Head of caudate nucleus (tissue), 42 donors: ENCODE data around the gene APLNR.

ENCODE experiments used
- DNase-seq, 42 donors: peaks; one replicate each; pipeline versions ENCODE4 v3.0.0 to v3.0.0-alpha.2; 2020 to 2021; ENCODE audit warnings: mixed read lengths in 7 of 42
- intact Hi-C: fragments of 100-400 bp; cut with DNase I; formaldehyde crosslinking; loops from one replicate; pipeline ENCODE4 v1.15.0; 2022

The APLNR gene

GRCh38 chr11:57224537-57224936, 12.5 kb downstream of the APLNR start:
- intact Hi-C loops, result no loop called here
- no peak for DNase-seq

- intact Hi-C loops, result no loop called here
- peak in 11 of 42 donors; percentile 6 to 75 (median 30) for DNase-seq
Observed at GRCh38 chr11:57224128-57224527, 12.9 kb downstream of the APLNR start.

DNA sequence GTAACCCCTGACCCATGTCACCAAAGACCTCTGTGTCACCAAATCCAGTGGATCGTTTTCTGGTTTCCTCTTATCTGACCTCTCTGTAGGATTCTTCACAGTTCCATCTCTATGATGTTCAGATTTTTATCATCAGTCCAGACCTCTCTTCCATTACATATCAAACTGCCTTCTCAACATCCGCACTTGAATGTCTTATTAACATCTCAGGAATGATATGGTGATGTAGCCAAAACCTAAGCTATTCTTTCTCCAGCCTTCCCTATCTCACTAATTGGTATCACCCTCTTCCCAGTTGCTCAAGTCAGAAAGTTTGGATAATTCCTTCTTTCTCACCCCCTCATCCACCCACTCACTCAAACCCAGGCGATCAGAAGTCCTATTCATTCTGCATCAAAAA, 13.4 kb downstream of the APLNR start:
- DNase-seq, result no peak
- intact Hi-C loops, result no loop called here

GRCh38 chr11:57222239-57222638, 14.8 kb downstream of the APLNR start:
- no peak for DNase-seq
- intact Hi-C loops, result no loop called here

DNA sequence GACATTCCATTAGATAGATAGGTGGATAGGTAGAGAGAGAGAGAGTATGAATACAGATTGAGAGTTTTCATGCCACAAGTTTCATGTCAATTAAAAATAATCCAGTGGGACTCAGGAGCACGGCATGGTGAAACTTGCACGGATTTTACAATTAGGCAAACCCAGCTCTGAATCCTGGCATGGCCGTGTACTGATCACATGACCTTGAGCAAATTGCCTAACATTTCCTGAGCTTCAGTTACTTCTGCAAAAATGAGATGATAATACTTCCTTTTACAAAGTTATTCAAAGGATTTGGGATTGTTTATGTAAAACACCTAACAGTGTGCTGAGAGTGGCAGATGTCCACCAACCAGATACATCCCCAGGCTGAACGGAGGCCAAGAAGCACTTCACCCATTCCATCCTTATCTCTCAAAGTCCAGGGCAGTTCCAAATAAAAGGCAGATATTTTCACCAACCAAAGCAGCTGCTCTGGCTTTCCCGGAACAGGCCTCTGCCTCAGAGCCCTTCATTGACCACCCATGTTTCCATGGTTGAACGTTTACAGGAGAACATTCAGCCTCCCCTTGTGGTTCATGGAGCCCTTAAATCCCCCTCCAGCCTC, 17.9 kb downstream of the APLNR start:
- peak in 3 of 42 donors; percentile 18 to 52 (median 30) for DNase-seq
- intact Hi-C loops, result no loop called here

DNA sequence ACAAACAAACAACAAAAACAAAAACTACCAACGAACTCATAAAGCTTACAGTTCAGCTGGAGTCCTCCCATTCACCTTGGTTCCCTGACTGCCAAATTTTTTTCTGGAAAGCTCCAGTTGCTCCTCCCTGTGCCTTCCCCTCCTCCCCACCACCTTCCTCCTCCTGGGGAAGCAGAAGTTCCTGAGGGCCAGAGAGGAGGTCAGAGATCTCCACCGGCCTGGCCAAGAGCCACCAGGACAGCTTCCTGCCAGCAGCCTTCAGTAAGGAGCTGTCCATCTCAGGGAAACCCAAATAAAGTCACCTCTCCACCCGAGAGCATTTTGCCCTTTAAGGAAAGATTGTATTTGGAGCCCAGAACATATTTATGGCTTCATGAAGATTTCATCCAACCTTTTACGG, 20.0 kb downstream of the APLNR start:
- DNase-seq, result no peak
- intact Hi-C loops, result no loop called here

DNA sequence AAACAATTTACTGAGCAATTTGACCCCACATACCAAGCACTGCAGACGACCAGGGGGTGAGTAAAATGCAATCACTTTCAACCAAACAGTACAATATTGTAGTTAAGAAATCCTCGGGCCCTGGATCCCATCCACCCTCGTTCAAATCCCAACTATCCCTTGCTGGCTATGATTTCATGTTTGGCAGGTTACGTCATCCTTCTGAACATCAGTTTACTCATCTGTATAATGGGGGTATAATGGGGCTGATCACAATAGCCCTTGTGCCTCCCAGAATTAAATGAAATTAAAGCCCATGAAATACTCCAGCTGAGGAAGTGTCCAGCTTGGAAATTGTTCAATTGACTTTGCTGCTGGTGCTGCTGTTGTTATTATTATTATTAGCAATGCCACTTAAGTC, 20.6 kb downstream of the APLNR start:
- no peak for DNase-seq
- intact Hi-C loops, result no loop called here

DNA sequence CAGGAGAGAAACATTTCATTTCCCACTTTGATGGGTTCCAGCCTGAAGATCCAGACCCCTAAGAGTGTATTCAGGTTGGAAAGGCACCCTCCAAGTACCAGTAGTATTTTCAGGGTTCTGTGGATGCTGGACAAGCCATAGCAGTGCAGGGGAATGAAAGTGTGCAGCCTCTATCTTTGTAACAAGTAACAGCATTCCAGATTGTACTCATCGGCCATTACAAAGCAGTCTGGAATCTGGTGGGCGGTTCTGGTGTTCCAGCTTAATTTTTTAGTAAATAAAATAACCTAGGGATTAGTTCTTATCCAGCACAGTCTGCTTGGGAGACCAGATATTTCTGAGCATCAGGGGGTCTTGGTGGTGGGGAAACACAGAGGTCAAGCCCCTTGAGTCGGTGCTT, 22.6 kb downstream of the APLNR start:
- intact Hi-C loops, result no loop called here
- DNase-seq, result no peak

DNA sequence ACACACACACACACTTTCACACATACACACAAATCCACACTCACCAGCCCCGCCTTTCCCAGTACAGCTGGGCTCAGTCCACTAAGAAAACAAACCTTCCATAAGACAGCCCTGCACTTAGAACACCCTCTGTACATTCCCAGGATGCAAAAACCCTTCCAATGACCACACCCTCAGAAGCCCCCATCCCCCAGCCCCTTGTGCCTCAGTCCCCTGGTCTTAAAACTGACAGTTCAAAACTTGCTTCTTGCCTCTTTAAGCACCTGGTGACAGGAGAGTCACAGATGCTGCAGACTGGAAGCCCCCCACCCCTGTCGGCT, 23.0 kb downstream of the APLNR start:
- no peak for DNase-seq
- intact Hi-C loops, result no loop called here

DNA sequence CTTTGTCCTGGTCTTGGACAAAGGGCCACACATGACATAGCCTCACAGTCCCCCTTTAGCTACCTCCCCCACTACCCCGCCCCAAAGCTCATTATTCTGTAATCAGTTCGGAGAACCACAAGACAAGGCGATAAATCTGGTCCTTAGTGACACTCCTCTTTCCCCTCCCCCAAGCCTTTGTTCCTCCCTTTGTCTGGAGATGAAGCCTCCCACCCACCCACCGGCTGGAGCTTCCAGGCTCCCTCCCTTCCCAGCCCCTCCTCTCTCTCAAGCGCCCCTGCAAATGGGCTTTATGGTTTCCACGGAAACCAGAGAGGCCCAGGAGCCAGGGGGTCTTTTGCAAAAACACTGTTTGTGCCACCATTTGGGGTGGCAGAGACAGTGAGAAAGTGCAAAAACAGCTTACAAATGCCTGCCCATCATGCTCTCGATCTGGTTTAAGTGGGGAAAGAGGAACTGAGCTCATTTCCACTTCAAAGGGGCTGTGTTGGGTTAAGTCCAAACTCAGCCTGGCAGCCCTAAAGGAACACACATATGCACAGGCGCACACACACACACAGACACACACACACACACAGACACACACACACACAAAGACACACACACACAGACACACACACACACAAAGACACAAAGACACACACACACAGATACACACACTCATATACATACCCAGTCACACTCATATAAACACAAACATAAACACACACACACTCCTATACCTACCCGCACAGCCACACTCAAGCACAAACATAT, 23.5 kb downstream of the APLNR start:
- intact Hi-C loops, result no loop called here
- DNase-seq, result peak in 1 of 42 donors; percentile 42

GRCh38 chr11:57210781-57211180, 26.3 kb downstream of the APLNR start:
- intact Hi-C loops, result no loop called here
- DNase-seq, result no peak

- intact Hi-C loops, result no loop called here
Observed at GRCh38 chr11:57207168-57207567, 29.9 kb downstream of the APLNR start.

DNA sequence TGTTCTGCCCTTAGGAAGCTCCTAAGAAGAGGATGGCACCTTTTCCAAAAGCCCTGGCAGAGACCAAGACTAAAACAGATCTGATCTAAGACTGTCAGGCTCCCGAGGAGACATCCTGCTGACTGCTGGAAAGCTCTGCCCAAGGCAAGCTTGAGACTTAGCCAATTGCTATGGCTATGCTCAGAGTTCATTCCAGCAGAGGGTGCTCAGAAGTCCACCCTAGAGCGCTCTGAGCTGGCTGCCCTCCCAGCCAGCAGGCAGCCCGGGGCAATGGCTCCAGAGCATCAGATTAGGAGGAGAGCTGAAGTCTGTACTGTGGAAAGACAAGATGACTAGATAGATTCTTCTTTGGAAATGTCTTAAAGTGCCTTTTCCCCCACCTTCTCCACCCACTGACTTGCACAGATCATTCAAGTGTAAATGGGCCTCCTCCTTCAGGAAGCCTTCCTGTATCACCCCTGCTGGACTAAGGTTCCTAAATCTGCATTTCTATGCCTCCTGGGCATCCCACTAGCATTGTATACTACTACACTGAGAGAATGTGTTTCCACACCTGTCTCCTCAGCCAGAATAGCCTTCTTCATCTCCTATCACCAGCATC, 31.9 kb downstream of the APLNR start:
- intact Hi-C loops, result no loop called here
- DNase-seq, result peak in 11 of 42 donors; percentile 17 to 53 (median 29)

More at GRCh38 chr11:57207168-57207567, 29.9 kb downstream of the APLNR start:
- no peak for DNase-seq

- intact Hi-C loops, result no loop called here
- no peak for DNase-seq
Observed at GRCh38 chr11:57203882-57204480, 33.1 kb downstream of the APLNR start.

DNA sequence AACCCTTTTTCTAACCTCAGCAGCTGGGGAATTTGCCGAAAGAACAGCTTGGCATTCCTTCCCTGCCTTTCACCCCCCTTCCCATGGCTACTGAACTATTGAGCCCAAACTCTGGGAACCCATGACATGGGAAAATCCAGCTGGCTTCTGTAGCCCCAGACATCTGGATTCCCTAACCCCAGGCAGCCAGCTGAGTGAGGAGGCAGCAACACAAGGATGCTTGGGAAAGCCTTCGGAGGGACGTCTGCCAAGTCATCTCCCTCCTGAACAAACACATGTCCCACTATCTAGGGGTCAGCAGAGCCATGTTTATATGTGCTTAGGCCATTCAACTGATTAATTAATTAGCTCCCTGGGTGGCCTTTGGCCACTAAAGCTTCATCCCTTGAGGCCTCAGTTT, 33.7 kb downstream of the APLNR start:
- intact Hi-C loops, result no loop called here
- no peak for DNase-seq

DNA sequence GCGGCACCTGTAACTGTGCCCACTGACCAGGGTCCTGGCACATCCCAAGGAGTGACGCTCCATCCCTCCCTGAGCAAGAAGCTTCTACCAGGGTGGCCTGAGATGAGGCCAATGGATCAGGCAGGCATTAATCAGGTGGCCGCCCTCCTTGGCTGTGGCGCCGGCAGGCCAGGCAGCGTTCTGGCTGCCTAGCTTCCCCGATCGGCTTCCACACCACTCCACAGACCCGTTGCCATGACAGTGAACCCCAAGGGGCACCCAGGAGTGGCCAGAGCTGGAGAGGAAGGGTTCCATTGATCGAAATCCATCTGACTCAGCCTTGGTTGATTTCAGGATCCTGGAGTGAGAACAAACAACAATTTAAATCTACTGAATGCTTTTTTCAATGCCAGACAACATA, 34.8 kb downstream of the APLNR start:
- DNase-seq, result peak in 15 of 42 donors; percentile 10 to 78 (median 37)
- intact Hi-C loops, result no loop called here

- DNase-seq, result no peak
- intact Hi-C loops, result no loop called here
Observed at GRCh38 chr11:57200917-57201316, 36.1 kb downstream of the APLNR start.

DNA sequence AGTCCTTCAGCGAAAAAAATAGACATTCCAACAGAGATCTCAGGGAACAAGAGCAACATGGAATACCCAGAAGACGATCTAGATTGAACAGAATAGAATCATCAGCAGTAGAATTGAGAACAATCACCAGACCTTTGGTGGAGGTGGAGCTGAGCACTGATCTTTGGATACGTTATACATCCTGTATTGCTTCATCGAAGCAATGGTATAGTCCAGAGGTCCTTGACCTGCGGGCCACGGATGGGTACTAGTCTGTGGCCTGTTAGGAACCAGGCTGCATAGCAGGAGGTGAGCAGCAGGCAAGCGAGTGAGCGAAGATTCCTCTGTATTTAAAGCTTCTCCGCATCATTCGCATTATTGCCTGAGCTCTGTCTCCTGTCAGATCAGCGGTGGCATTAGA, 37.7 kb downstream of the APLNR start:
- intact Hi-C loops, result no loop called here

DNA sequence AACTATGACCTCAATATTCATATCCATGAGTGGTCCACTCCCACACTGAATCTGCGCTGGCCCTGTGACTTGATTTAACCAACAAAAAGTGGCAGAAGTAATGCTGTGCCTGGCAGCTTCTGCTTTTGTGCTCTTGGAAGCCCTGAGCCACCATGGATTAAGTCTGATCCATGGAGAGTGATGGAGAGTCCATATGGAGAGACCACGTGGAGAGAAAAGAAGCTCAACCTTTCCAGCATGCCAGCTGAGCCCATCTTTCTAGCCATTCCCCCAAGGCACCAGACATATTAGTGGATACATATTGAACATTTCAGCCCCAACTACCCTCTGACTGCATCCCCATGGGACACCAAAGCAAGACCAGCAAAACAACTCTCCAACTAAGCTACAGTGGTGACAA, 39.3 kb downstream of the APLNR start:
- intact Hi-C loops, result no loop called here
- no peak for DNase-seq

More for the DNA sequence above, 37.7 kb downstream of the APLNR start:
- no peak for DNase-seq

DNA sequence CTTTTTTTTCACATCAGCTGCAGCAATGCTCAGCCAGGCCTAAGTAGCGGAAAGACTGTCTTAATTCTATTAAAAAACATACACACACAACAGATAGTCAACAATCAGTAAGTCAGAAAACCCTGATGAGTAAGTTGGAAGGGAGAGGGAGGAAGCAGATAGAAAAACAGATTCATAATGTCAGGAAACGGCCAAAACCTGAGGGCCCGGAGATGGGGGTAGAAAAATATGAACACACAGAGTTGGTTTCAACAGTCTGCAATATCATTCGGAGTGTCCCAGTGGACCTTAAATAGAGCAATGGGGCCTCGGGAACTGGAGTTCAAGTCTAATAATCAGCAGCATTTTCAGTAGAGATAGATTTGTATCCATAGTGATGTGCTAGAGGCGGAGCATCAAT, 40.5 kb downstream of the APLNR start:
- intact Hi-C loops, result no loop called here
- no peak for DNase-seq
